Left ventricle myocardium inferior (tissue), 1 donor: ENCODE results near the gene MPPED2. TPM values are rescaled to one million over a fixed set of nuclear protein-coding genes. Genes with fewer than 3 reads are reported as not detected.
A peak's percentile ranks its signal among the peaks of the same experiment; 100 is the strongest.

Source experiments
- DNase-seq: peaks from one replicate; pipeline ENCODE4 v3.0.0-alpha.2; 2020
- H3K27ac ChIP-seq: fragments of 200-600 bp; replicated peaks from 2 replicates; pipeline ENCODE4 v1.8.0; 2021
- H3K27me3 ChIP-seq: fragments of 200-600 bp; 2 replicates; pipeline ENCODE4 v1.8.0; 2021; ENCODE audit warnings: low read depth
- H3K36me3 ChIP-seq: fragments of 200-600 bp; 2 replicates; pipeline ENCODE4 v1.8.0; 2021
- H3K4me1 ChIP-seq: fragments of 200-600 bp; 2 replicates; pipeline ENCODE4 v1.8.0; 2021
- H3K4me3 ChIP-seq: fragments of 200-600 bp; 2 replicates; pipeline ENCODE4 v1.8.0; 2021; ENCODE audit warnings: mild to moderate bottlenecking, moderate library complexity
- H3K9me3 ChIP-seq: fragments of 200-600 bp; replicated peaks from 2 replicates; pipeline ENCODE4 v1.8.0; 2021
- CTCF ChIP-seq: fragments of 200-600 bp; IDR thresholded peaks from 2 replicates; pipeline ENCODE4 v1.8.0; 2021; ENCODE audit warnings: antibody characterized with exemption, mild to moderate bottlenecking, borderline replicate concordance
- intact Hi-C: fragments of 100-400 bp; cut with micrococcal nuclease; formaldehyde crosslinking; loops from one replicate; pipeline ENCODE4 v1.11.0; 2022
- total RNA-seq: library from RNA; stranded (reverse); fragmentation: NEBNext Ultra II Directional; extraction: Animal tissue kit (Norgen Biotek cat#: 25700); gene quantifications from one replicate; pipeline ENCODE4 v1.2.1, GENCODE V29; 2021
- donor health status: DM: no; HTN: yes; CAD: no; lungs with severe emphysema.

Gene MPPED2
- total RNA-seq, 1 donor from 2014 or later, result 10.8 TPM

GRCh38 chr11:30440510-30440909, 145.6 kb downstream of the MPPED2 start:
- no peaks in the 10 kb centered on the region for H3K27me3 ChIP-seq
- H3K9me3 ChIP-seq, result no peaks in the 10 kb centered on the region
- TF ChIP-seq CTCF, result no peak
- no peak overlapping the region for H3K4me3 ChIP-seq
- H3K4me1 ChIP-seq, result peaks cover 8% of the 10 kb centered on the region
- DNase-seq, result no peak
- no peak overlapping the region for H3K27ac ChIP-seq
- no peaks in the 10 kb centered on the region for H3K36me3 ChIP-seq
- intact Hi-C loops, result no loop called here

DNA sequence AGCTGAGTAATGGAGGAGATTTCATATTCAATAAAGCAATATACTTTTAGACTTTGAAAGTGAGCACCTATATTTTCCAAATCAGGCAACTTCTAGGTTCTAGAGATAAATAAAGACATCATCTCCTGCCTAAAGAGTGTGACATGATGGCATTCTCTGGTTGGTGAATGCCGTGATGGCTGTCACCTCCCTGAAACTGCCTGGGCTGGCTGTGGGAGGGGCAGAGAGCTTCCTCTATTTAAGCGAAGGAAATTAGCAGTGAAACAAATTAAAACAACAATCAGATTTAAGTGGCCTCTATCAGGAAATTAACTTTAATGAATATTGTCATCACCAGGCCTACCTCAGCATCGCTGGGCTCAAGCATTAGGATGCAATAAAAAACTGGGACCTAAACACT, 149.4 kb downstream of the MPPED2 start:
- H3K27ac ChIP-seq, result peak overlapping the region; percentile 21
- DNase-seq, result no peak
- H3K4me3 ChIP-seq, result no peak overlapping the region
- no peaks in the 10 kb centered on the region for H3K9me3 ChIP-seq
- H3K4me1 ChIP-seq, result peaks cover 34% of the 10 kb centered on the region
- intact Hi-C loops, result no loop called here
- no peaks in the 10 kb centered on the region for H3K36me3 ChIP-seq
- H3K27me3 ChIP-seq, result no peaks in the 10 kb centered on the region
- TF ChIP-seq CTCF, result no peak

GRCh38 chr11:30435488-30435887, 150.7 kb downstream of the MPPED2 start:
- Histone ChIP-seq H3K4me3 (no peak overlapping the region), H3K27me3 (no peaks in the 10 kb centered on the region), H3K27ac (peak overlapping the region; percentile 25), H3K36me3 (no peaks in the 10 kb centered on the region), H3K9me3 (no peaks in the 10 kb centered on the region), H3K4me1 (peaks cover 40% of the 10 kb centered on the region)
- DNase-seq, result no peak
- intact Hi-C loops, result no loop called here
- no peak for TF ChIP-seq CTCF

- no peaks in the 10 kb centered on the region for H3K27me3 ChIP-seq
- no peak overlapping the region for H3K4me3 ChIP-seq
- no peaks in the 10 kb centered on the region for H3K9me3 ChIP-seq
- no peak for DNase-seq
- H3K27ac ChIP-seq, result peak overlapping the region; percentile 25
- no peaks in the 10 kb centered on the region for H3K36me3 ChIP-seq
- H3K4me1 ChIP-seq, result peaks cover 44% of the 10 kb centered on the region
- intact Hi-C loops, result no loop called here
- TF ChIP-seq CTCF, result no peak
Measured at GRCh38 chr11:30434901-30435300, 151.3 kb downstream of the MPPED2 start.

GRCh38 chr11:30433831-30434230, 152.3 kb downstream of the MPPED2 start:
- no peak overlapping the region for H3K4me3 ChIP-seq
- no peak for DNase-seq
- no peak for TF ChIP-seq CTCF
- no peaks in the 10 kb centered on the region for H3K36me3 ChIP-seq
- peak overlapping the region; percentile 25 for H3K27ac ChIP-seq
- no peaks in the 10 kb centered on the region for H3K9me3 ChIP-seq
- H3K4me1 ChIP-seq, result peaks cover 54% of the 10 kb centered on the region
- H3K27me3 ChIP-seq, result no peaks in the 10 kb centered on the region
- intact Hi-C loops, result no loop called here

- peak overlapping the region; percentile 25 for H3K27ac ChIP-seq
- H3K27me3 ChIP-seq, result no peaks in the 10 kb centered on the region
- no peaks in the 10 kb centered on the region for H3K9me3 ChIP-seq
- H3K36me3 ChIP-seq, result no peaks in the 10 kb centered on the region
- no peak for TF ChIP-seq CTCF
- H3K4me1 ChIP-seq, result peaks cover 62% of the 10 kb centered on the region
- no peak for DNase-seq
- no peak overlapping the region for H3K4me3 ChIP-seq
- intact Hi-C loops, result no loop called here
Measured at GRCh38 chr11:30432716-30433115, 153.4 kb downstream of the MPPED2 start.
